Measurements from ENCODE around the gene GMIP.
A peak's percentile ranks its signal among the peaks of the same experiment; 100 is the strongest.
"Not testable (repeated sequence)": the region's sequence is repeated elsewhere in the genome, so short reads cannot be mapped to it uniquely, and the experiment has no call there.

GMIP gene

DNA sequence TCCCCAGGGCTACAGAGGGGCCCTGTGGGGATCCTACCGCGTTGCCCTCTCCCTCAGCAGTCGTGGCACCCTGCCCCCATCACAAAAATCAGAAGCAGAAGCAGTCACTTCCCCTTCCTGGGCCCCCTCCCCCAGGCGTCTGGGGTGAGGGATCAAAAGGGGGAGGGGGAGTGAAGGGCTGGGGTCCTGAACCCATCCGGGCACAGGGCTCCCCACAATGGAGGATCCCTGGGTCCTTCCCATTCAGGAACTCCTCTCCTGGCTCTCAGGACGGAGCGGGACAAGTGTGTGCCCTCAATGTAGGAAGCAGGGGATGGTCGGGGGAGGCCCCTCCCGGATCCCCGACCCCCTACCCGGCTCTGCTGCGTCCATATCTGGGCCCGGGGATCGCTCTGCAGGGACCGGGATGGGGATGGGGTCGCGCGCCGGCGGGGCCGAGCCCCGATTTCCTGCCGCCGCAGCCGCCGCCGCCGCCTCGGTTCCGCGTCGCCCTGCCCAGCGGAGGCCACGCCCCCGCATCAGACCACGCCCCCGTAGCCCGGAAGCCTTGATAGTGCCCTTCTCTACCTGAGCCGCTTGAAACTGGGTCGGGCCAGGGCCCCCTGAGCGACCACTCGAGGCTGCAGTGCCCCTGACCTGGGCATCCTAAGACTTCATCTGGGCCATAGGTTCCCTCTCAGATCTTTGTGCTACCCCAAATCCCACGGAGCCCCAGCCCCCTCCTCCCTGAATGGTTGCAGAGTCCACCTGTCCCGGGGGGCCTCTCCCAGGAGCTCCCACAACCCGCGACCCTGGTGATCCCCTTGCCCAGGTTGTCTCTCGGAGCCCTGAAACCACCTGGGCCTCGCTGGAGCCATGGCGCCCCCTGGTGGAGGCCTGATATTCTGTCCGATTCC is at the start of gene GMIP:
TSS of gene GMIP (minus strand) at position 500 of the 896 bp plus-strand sequence. CDS start at position 372, 128 bp downstream.
- H3K4me3 ChIP-seq, result peak within 1 kb of the TSS; percentile 94
- TF ChIP-seq Cebpa-rat (IDR thresholded peaks at IDR 0.05), result no peak
- H3K4me1 ChIP-seq, result peaks cover 13% of the 10 kb centered on the region
- peaks cover 78% of the 10 kb centered on the region for H3K36me3 ChIP-seq
- H3K4me2 ChIP-seq, result peak within 1 kb of the TSS; percentile 87
- no peaks in the 10 kb centered on the region for H3K9me3 ChIP-seq
- peaks cover 11% of the 10 kb centered on the region; the same call in 1 of the 2 replicates for H4K20me1 ChIP-seq
- no peaks in the 10 kb centered on the region for H3K27me3 ChIP-seq
- H3K27ac ChIP-seq, result peak within 1 kb of the TSS; percentile 95
- H3K9ac ChIP-seq, result peak within 1 kb of the TSS; percentile 95

- no peak overlapping the region for H3K27ac ChIP-seq
- peaks cover 33% of the 10 kb centered on the region for H3K9me3 ChIP-seq
- no peaks in the 10 kb centered on the region for H3K27me3 ChIP-seq
- H3K36me3 ChIP-seq, result peaks cover 16% of the 10 kb centered on the region; the same call in 1 of the 2 replicates
- no peaks in the 10 kb centered on the region for H3K4me1 ChIP-seq
- H3K4me2 ChIP-seq, result no peak overlapping the region
- no peaks in the 10 kb centered on the region for H4K20me1 ChIP-seq
- no peak overlapping the region for H3K9ac ChIP-seq
- TF ChIP-seq Cebpa-rat (IDR thresholded peaks at IDR 0.05), result no peak
- H3K4me3 ChIP-seq, result no peak overlapping the region
These were observed 48.2 kb upstream of the GMIP start for GRCh38 chr19:19691683-19692082.

GRCh38 chr19:19689023-19689422 is 45.6 kb upstream of the GMIP start:
- H3K9ac ChIP-seq, H3K4me1 ChIP-seq, H3K4me2 ChIP-seq, H3K27me3 ChIP-seq, H4K20me1 ChIP-seq, H3K4me3 ChIP-seq, H3K27ac ChIP-seq: not testable (repeated sequence)
- Histone ChIP-seq H3K9me3 (peaks cover 52% of the 10 kb centered on the region), H3K36me3 (peaks cover 39% of the 10 kb centered on the region)

GRCh38 chr19:19687090-19687489 is 43.6 kb upstream of the GMIP start:
- peaks cover 72% of the 10 kb centered on the region for H3K9me3 ChIP-seq
- no peak overlapping the region for H3K4me2 ChIP-seq
- no peak for TF ChIP-seq Cebpa-rat (IDR thresholded peaks at IDR 0.05)
- H3K36me3 ChIP-seq, result peaks cover 58% of the 10 kb centered on the region
- no peak overlapping the region for H3K9ac ChIP-seq
- no peak overlapping the region for H3K27ac ChIP-seq
- H4K20me1 ChIP-seq, result no peaks in the 10 kb centered on the region
- H3K27me3 ChIP-seq, result no peaks in the 10 kb centered on the region
- no peak overlapping the region for H3K4me3 ChIP-seq
- no peaks in the 10 kb centered on the region for H3K4me1 ChIP-seq

DNA sequence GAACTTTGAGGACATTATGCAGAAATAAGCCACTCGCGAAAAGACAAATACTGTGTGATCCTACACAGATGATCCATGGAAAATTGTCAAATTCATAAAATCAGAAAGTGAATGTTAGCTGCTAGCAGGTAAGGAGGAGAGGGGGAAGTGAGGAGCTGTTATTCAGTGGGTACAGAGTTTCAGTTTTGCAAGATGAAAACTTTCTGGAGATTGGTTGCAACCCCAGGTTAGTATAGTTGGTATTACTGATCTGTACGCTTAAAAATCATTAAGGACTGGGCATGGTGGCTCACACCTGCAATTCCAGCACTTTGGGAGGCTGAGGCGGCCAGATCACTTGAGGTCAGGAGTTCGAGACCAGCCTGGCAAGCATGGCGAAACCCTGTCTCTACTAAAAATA is 43.1 kb upstream of the GMIP start:
- H3K4me3 ChIP-seq, result no peak overlapping the region
- H3K4me1 ChIP-seq, result no peaks in the 10 kb centered on the region
- no peaks in the 10 kb centered on the region for H3K27me3 ChIP-seq
- no peak overlapping the region for H3K9ac ChIP-seq
- TF ChIP-seq Cebpa-rat (IDR thresholded peaks at IDR 0.05), result no peak
- no peaks in the 10 kb centered on the region for H4K20me1 ChIP-seq
- H3K4me2 ChIP-seq, result no peak overlapping the region
- H3K36me3 ChIP-seq, result peaks cover 60% of the 10 kb centered on the region
- peaks cover 72% of the 10 kb centered on the region for H3K9me3 ChIP-seq
- no peak overlapping the region for H3K27ac ChIP-seq

DNA sequence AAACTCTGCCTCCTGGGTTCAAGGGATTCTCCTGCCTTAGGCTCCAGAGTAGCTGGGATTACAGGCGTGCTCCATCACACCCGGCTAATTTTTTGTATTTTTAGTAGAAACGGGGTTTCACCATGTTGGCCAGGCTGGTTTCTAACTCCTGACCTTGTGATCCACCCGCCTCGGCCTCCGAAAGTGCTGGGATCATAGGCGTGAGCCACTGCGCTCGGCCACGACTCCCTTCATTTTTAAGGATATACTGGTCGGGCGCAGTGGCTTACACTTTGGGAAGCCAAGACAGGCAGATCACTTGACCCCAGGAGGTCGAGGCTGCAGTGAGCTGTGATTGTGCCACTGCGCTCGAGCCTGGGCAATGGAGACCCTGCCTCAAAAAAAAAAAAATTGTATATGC is 42.7 kb upstream of the GMIP start:
- not testable (repeated sequence) for H3K4me2 ChIP-seq, H3K4me1 ChIP-seq, H3K4me3 ChIP-seq, H3K9ac ChIP-seq, H3K27me3 ChIP-seq, H4K20me1 ChIP-seq, H3K27ac ChIP-seq
- Histone ChIP-seq H3K36me3 (peaks cover 63% of the 10 kb centered on the region), H3K9me3 (peaks cover 72% of the 10 kb centered on the region)

- no peak overlapping the region for H3K9ac ChIP-seq
- H3K9me3 ChIP-seq, result peaks cover 100% of the 10 kb centered on the region
- H3K4me1 ChIP-seq, result no peaks in the 10 kb centered on the region
- no peak overlapping the region; the same call in 1 of the 2 replicates for H3K4me3 ChIP-seq
- no peak overlapping the region for H3K27ac ChIP-seq
- peaks cover 99% of the 10 kb centered on the region for H3K36me3 ChIP-seq
- H3K27me3 ChIP-seq, result no peaks in the 10 kb centered on the region
- no peak for TF ChIP-seq Cebpa-rat (IDR thresholded peaks at IDR 0.05)
- H3K4me2 ChIP-seq, result no peak overlapping the region
- H4K20me1 ChIP-seq, result no peaks in the 10 kb centered on the region
These were observed 36.0 kb upstream of the GMIP start for GRCh38 chr19:19679176-19680073.

DNA sequence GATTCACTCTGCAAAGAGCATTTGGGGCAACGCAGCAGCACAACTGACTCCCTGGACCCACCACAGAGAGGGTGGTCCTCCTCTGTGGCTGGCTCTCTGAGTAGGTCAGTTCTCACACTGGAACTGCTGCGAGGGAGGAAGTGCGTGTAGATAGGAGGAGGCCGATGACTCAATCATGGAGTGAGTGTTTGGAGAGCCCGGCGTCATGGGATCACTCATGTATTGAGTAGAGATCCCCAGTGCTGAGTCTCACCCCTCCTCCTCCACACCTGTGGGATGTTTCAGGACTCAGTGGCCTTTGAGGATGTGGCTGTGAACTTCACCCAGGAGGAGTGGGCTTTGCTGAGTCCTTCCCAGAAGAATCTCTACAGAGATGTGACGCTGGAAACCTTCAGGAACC is 34.1 kb upstream of the GMIP start:
- Histone ChIP-seq H3K27me3 (no peaks in the 10 kb centered on the region), H3K9ac (no peak overlapping the region), H3K9me3 (peaks cover 100% of the 10 kb centered on the region), H3K4me1 (no peaks in the 10 kb centered on the region), H3K27ac (no peak overlapping the region), H3K4me2 (no peak overlapping the region), H3K36me3 (peaks cover 99% of the 10 kb centered on the region), H4K20me1 (no peaks in the 10 kb centered on the region), H3K4me3 (peak overlapping the region; percentile 31; the same call in 1 of the 2 replicates)
- TF ChIP-seq Cebpa-rat (IDR thresholded peaks at IDR 0.05), result no peak

DNA sequence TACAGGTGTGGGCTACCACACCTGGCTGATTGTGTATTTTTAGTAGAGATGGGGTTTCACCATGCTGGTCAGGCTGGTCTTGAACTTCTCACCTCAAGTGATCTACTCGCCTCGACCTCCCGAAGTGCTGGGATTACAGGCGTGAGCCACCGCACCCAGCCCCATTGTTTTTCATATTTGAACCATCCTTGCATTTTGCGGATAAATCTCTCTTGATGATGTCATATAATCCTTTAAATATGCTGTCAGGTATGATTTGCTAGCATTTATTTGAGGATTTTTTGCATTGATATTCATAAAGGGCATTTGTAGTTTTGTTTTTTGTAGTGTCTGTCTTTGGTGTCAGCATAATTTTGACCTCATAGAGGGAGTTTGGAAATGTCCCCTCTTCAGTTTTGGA is 30.9 kb upstream of the GMIP start:
- no peak for TF ChIP-seq Cebpa-rat (IDR thresholded peaks at IDR 0.05)
- H3K4me1 ChIP-seq, result peaks cover 14% of the 10 kb centered on the region
- peaks cover 91% of the 10 kb centered on the region for H3K9me3 ChIP-seq
- no peak overlapping the region for H3K4me2 ChIP-seq
- no peaks in the 10 kb centered on the region for H4K20me1 ChIP-seq
- no peak overlapping the region for H3K9ac ChIP-seq
- H3K4me3 ChIP-seq, result no peak overlapping the region
- H3K27ac ChIP-seq, result no peak overlapping the region
- peaks cover 83% of the 10 kb centered on the region for H3K36me3 ChIP-seq
- H3K27me3 ChIP-seq, result no peaks in the 10 kb centered on the region

GRCh38 chr19:19672816-19673215 is 29.4 kb upstream of the GMIP start:
- Histone ChIP-seq H3K36me3 (peaks cover 68% of the 10 kb centered on the region), H4K20me1 (no peaks in the 10 kb centered on the region), H3K9ac (no peak overlapping the region), H3K4me3 (no peak overlapping the region), H3K9me3 (peaks cover 76% of the 10 kb centered on the region), H3K27me3 (no peaks in the 10 kb centered on the region), H3K4me1 (peaks cover 20% of the 10 kb centered on the region), H3K27ac (no peak overlapping the region), H3K4me2 (no peak overlapping the region)
- TF ChIP-seq Cebpa-rat (IDR thresholded peaks at IDR 0.05), result no peak
